ENCODE measurements around the gene PRDM2.

PRDM2 gene

DNA sequence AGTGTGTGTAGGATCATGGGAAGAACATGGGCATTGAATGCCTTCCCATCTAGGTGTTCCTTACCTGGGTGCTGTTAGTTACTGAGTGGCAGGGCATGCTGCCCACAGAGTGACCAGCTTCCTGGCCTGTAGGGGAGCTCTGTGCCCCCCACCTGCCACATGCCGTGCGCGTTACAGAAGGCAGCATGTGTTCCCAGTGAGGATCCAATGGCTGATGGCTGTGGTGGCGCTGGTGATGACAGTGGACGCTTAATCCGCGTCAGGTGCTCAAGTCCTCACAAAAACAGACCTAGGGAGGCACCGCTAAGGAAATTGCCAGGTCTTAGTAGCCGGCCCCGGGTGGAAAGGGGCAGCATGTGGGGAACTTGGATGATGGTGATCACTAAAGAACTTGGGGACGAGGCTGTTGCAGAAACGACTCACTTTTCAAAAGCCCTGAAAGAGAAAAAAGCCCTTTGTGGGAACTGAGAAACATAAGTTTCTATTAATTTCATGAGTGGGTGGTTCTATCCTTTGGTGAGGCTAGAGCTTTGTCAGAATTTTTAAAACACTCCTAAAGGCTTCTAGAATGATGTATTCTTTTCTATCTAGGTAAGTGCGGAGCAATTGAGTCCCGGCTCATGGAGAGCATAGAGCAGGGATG is 93.2 kb downstream of the PRDM2 start:
- ChIA-PET POLR2A (no interaction called here), CTCF (no interaction called here)
- no peak for TF ChIP-seq BHLHE40 (IDR thresholded peaks at IDR 0.05; ENCODE audit: borderline replicate concordance)
- no peak for TF ChIP-seq SUZ12 (IDR thresholded peaks at IDR 0.05)
- no peak for TF ChIP-seq CTBP1 (IDR thresholded peaks at IDR 0.05; ENCODE audit: borderline replicate concordance)
- no peak for TF ChIP-seq ZNF384 (IDR thresholded peaks at IDR 0.05)
- no peak for TF ChIP-seq ARNT (IDR thresholded peaks at IDR 0.05)
- no peak for TF ChIP-seq TARDBP (IDR thresholded peaks at IDR 0.05)
- TF ChIP-seq L3MBTL2 (conservative IDR thresholded peaks at IDR 0.05): no peak
- no peak for TF ChIP-seq ELF4 (IDR thresholded peaks at IDR 0.05)
- TF ChIP-seq NFRKB (IDR thresholded peaks at IDR 0.05): no peak
- TF ChIP-seq, protein P1, sequence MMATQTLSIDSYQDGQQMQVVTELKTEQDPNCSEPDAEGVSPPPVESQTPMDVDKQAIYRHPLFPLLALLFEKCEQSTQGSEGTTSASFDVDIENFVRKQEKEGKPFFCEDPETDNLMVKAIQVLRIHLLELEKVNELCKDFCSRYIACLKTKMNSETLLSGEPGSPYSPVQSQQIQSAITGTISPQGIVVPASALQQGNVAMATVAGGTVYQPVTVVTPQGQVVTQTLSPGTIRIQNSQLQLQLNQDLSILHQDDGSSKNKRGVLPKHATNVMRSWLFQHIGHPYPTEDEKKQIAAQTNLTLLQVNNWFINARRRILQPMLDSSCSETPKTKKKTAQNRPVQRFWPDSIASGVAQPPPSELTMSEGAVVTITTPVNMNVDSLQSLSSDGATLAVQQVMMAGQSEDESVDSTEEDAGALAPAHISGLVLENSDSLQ (IDR thresholded peaks at IDR 0.05): no peak
- no peak for TF ChIP-seq HDGF (IDR thresholded peaks at IDR 0.05; ENCODE audit: borderline replicate concordance)
- no peak for TF ChIP-seq SP1 (IDR thresholded peaks at IDR 0.05)
- DNase-seq (ENCODE audit: extremely low spot score): no peak

- TF ChIP-seq FOXK2 (IDR thresholded peaks at IDR 0.05) (no peak), L3MBTL2 (conservative IDR thresholded peaks at IDR 0.05) (no peak), FOXM1 (IDR thresholded peaks at IDR 0.05; ENCODE audit: borderline replicate concordance) (no peak), TARDBP (IDR thresholded peaks at IDR 0.05) (no peak), ELF4 (IDR thresholded peaks at IDR 0.05) (no peak), SP1 (IDR thresholded peaks at IDR 0.05) (no peak), CTBP1 (IDR thresholded peaks at IDR 0.05; ENCODE audit: borderline replicate concordance) (no peak)
- TF ChIP-seq, protein P1 (IDR thresholded peaks at IDR 0.05): no peak
- CTCF ChIA-PET: no interaction called here
- POLR2A ChIA-PET: no interaction called here
- no peak for DNase-seq (ENCODE audit: extremely low spot score)
Observed at GRCh38 chr1:13794231-13795187, 94.5 kb downstream of the PRDM2 start.

GRCh38 chr1:13797397-13797796 is 97.4 kb downstream of the PRDM2 start:
- POLR2A ChIA-PET: no interaction called here
- no peak for DNase-seq (ENCODE audit: extremely low spot score)
- CTCF ChIA-PET: no interaction called here

GRCh38 chr1:13798120-13798519 is 98.1 kb downstream of the PRDM2 start:
- no peak for DNase-seq (ENCODE audit: extremely low spot score)
- ChIA-PET CTCF (no interaction called here), POLR2A (no interaction called here)
- TF ChIP-seq SUZ12 (IDR thresholded peaks at IDR 0.05) (no peak), ZNF384 (IDR thresholded peaks at IDR 0.05) (no peak), ARNT (IDR thresholded peaks at IDR 0.05) (no peak), LEF1 (IDR thresholded peaks at IDR 0.05; ENCODE audit: borderline replicate concordance) (no peak), NFRKB (IDR thresholded peaks at IDR 0.05) (no peak), CTBP1 (IDR thresholded peaks at IDR 0.05; ENCODE audit: borderline replicate concordance) (no peak), TARDBP (IDR thresholded peaks at IDR 0.05) (no peak), FOXK2 (IDR thresholded peaks at IDR 0.05) (no peak), FOXM1 (IDR thresholded peaks at IDR 0.05; ENCODE audit: borderline replicate concordance) (no peak), ELF4 (IDR thresholded peaks at IDR 0.05) (no peak), SP1 (IDR thresholded peaks at IDR 0.05) (no peak), BHLHE40 (IDR thresholded peaks at IDR 0.05; ENCODE audit: borderline replicate concordance) (no peak)
- TF ChIP-seq, protein P1 (IDR thresholded peaks at IDR 0.05): no peak

More at GRCh38 chr1:13797397-13797796, 97.4 kb downstream of the PRDM2 start:
- TF ChIP-seq L3MBTL2 (conservative IDR thresholded peaks at IDR 0.05) (no peak), FOXK2 (IDR thresholded peaks at IDR 0.05) (no peak), SUZ12 (IDR thresholded peaks at IDR 0.05) (no peak), LEF1 (IDR thresholded peaks at IDR 0.05; ENCODE audit: borderline replicate concordance) (no peak), HDGF (IDR thresholded peaks at IDR 0.05; ENCODE audit: borderline replicate concordance) (no peak), ZNF384 (IDR thresholded peaks at IDR 0.05) (no peak), SP1 (IDR thresholded peaks at IDR 0.05) (no peak), BHLHE40 (IDR thresholded peaks at IDR 0.05; ENCODE audit: borderline replicate concordance) (no peak), ELF4 (IDR thresholded peaks at IDR 0.05) (no peak), TARDBP (IDR thresholded peaks at IDR 0.05) (no peak), ARNT (IDR thresholded peaks at IDR 0.05) (no peak), NFRKB (IDR thresholded peaks at IDR 0.05) (no peak), CTBP1 (IDR thresholded peaks at IDR 0.05; ENCODE audit: borderline replicate concordance) (no peak), FOXA1 (IDR thresholded peaks at IDR 0.05) (no peak), FOXM1 (IDR thresholded peaks at IDR 0.05; ENCODE audit: borderline replicate concordance) (no peak)
- TF ChIP-seq, protein P1 (IDR thresholded peaks at IDR 0.05): no peak
